HG02884 (cell line): ENCODE results near the gene GNMT.

Experiments
- ATAC-seq: cut with Tn5 transposase; IDR thresholded peaks from one replicate; pipeline ENCODE4 v1.9.1; 2021; ENCODE audit warnings: mild to moderate bottlenecking, moderate library complexity; ENCODE audit not compliant: unreplicated experiment

GNMT gene

DNA sequence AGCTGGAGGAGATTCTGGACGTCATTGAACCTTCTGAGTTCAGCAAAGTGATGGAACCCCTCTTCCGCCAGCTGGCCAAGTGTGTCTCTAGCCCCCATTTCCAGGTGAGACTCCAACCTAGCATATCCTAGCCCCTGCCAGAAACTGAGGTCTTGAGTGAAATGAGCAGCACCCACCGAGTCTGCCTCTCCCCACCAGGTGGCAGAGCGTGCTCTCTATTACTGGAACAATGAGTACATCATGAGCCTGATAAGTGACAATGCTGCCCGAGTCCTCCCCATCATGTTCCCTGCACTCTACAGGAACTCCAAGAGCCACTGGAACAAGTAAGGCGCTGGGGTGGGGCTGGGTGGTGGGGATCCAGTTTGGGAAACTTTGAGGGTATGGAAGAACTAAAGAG is 48.6 kb downstream of the GNMT start:
- ATAC-seq = no peak

DNA sequence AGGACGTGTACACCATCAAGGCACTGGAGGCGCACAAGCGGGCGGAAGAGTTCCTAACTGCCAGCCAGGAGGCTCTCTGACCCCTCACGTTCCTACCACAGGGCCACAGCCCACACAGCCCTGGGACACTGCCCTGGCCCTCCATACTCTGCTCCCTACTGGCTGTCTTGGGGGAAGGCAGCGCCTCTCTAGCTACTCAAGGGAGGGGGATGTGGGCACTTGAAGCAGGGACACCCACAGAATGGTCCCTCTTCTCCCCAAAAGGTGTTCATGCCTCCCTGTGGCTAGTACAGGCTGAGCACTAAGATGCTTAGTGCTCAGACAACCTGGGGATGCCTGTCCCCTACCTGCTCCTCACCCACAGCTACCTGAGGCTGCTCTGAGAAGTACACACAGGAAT is 50.7 kb downstream of the GNMT start:
- ATAC-seq = no peak

DNA sequence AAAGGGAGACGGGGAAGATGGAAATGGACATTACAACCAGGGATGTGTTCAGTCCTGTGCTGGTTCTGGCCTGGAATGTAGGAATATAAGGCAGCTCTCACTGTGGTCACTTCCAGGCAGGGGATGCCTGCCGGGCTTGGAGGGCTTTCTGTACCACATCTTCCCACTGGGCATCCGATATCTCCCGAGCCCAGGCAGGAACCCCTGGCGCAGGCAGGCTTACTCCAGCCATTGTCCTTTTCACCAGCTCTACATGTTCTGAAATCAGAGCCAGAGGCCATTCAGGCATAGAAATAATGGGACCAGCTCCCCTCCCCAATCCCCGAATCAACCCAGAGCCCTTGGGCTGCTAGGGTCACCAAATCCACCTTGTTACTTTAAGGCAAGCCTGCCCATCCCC is 51.8 kb downstream of the GNMT start:
- ATAC-seq = no peak

DNA sequence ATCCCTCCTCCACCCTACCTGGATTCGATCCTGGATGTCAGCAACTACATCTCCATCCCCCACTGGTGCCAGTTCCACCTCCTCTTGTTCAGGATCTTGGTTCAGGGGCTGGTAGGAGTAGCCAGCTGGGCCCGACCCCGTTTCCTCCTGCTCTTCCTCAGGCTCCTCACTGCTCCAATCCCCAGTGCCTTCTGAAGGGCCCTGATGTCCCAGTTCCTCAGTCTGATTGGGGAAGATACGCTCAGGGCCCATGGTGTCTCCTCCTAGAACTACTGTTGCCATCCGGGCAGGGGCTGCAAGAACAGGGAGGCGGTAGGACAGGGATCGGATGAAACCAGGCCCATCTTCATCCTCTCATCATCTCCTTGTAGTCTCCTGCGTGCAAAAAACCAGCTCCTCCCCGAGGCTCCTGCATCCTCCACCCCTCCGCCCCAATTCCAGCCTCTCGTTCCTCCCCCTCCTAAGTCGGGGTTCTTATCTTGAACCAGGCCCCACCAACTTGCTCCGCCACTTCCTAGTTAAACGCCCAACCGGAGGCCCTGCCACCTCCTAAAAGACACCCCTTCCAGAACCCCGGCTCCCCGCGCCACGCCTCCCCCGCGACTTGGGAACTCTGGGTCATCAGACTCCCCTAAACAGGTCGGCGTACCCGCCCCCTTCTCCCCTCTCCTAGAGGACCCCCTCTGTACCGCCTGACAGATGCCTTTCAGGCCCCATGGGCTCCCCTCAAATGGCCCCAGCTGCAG is 52.7 kb downstream of the GNMT start:
- no peak for ATAC-seq
